Breast epithelium (tissue), 3 donors: ENCODE measurements around the gene FZD2.

ENCODE experiments used
- CTCF ChIP-seq, 3 donors: fragments of 450-650 bp; IDR thresholded peaks; one replicate each; pipeline ENCODE4 v1.5.1; 2016 to 2017; ENCODE audit warnings: antibody characterized with exemption in 3 of 3, mild to moderate bottlenecking in 3 of 3, moderate library complexity in 3 of 3
- POLR2A ChIP-seq: fragments of 450-650 bp; IDR thresholded peaks from one replicate; pipeline ENCODE4 v1.6.1; 2016; ENCODE audit warnings: antibody characterized with exemption, mild to moderate bottlenecking, moderate library complexity
- POLR2AphosphoS5 ChIP-seq, 3 donors: sonication (generic); formaldehyde crosslinking; IDR thresholded peaks; one replicate each; pipeline ENCODE4 v1.6.1; 2017; ENCODE audit warnings: antibody characterized with exemption in 3 of 3

GRCh38 chr17:44543213-44543904 is 13.9 kb upstream of the FZD2 start:
- no peak for TF ChIP-seq CTCF (IDR thresholded peaks at IDR 0.05)
- TF ChIP-seq POLR2AphosphoS5 (IDR thresholded peaks at IDR 0.05) = no peak
- TF ChIP-seq POLR2A = no peak
